Peyer's patch (tissue), 4 donors: ENCODE data around the gene MAD1L1.

Source experiments
- POLR2A ChIP-seq, 2 donors: fragments of 450-650 bp; IDR thresholded peaks; one replicate each; pipeline ENCODE4 v1.5.1; 2017; ENCODE audit warnings: antibody characterized with exemption in 2 of 2, mild to moderate bottlenecking in 2 of 2, moderate library complexity in 2 of 2
- TF ChIP-seq, protein P1 (sequence below), 6 experiments: fragments of 450-650 bp in 4 of 6; fragments of 200-600 bp in 2 of 6; sonication (generic) in 1 of 6; IDR thresholded peaks; one replicate each; pipeline ENCODE4 v1.5.1; 2017 to 2019; ENCODE audit warnings: antibody characterized with exemption in 6 of 6, mild to moderate bottlenecking in 3 of 6, moderate library complexity in 1 of 6

DNA sequence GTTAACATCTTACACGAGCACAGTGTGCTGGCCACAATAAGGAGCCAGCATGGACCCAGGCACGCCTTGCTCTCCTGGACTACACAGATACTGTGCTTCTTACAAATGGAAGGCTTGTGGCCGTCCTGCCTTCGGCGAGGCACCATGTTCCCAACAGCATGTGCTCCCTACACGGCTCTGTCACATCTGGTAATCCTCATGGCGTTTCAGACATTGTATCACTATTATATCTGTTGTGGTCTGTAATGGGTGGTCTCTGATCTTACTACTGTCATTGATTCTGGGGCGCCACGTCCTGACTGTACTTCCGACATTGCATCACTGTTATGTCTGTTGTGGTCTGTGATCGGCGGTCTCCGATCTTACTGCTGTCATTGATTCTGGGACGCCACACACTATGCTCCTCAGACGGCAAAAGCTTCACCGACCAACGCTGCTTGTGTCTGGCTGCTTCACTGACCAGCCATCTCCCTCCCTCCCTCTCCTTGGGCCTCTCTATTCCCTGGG is 195.4 kb downstream of the MAD1L1 start:
- TF ChIP-seq, protein P1, sequence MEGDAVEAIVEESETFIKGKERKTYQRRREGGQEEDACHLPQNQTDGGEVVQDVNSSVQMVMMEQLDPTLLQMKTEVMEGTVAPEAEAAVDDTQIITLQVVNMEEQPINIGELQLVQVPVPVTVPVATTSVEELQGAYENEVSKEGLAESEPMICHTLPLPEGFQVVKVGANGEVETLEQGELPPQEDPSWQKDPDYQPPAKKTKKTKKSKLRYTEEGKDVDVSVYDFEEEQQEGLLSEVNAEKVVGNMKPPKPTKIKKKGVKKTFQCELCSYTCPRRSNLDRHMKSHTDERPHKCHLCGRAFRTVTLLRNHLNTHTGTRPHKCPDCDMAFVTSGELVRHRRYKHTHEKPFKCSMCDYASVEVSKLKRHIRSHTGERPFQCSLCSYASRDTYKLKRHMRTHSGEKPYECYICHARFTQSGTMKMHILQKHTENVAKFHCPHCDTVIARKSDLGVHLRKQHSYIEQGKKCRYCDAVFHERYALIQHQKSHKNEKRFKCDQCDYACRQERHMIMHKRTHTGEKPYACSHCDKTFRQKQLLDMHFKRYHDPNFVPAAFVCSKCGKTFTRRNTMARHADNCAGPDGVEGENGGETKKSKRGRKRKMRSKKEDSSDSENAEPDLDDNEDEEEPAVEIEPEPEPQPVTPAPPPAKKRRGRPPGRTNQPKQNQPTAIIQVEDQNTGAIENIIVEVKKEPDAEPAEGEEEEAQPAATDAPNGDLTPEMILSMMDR (IDR thresholded peaks at IDR 0.05), result no peak
- no peak for TF ChIP-seq POLR2A (IDR thresholded peaks at IDR 0.05)
